GM21515 (cell line): ENCODE data around the gene POLR2J.
"Not testable (repeated sequence)": the region's sequence is repeated elsewhere in the genome, so short reads cannot be mapped to it uniquely, and the experiment has no call there.

Source experiments
- ATAC-seq: cut with Tn5 transposase; IDR thresholded peaks from one replicate; pipeline ENCODE4 v1.9.1; 2021; ENCODE audit not compliant: unreplicated experiment

POLR2J gene

GRCh38 chr7:102478314-102479208, at the start of gene POLR2J:
TSS of gene POLR2J (minus strand) at chr7:102478922. CDS start at chr7:102478860, 62 bp downstream.
- ATAC-seq: peak; percentile 73

GRCh38 chr7:102527822-102528793, 49.4 kb upstream of the POLR2J start:
- not testable (repeated sequence) for ATAC-seq

DNA sequence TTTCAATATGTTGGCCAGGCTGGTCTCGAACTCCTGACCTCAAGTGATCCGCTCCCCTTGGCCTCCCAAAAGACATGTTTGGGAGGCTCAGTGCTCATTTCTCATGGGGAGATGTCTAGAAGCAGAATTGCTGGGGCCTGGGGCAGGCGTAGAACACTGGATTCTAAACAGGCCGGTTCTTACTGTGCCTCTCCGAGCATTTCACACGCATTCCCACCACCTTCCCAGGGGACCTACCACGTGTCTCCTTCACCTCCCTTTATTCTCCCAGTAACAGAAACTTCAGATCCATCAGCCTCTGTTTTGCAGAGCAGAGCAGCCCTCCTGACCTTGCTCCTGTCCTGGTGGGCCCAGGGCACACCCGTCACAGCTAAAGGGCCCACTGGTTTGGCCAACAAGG, 48.5 kb upstream of the POLR2J start:
- ATAC-seq: not testable (repeated sequence)

DNA sequence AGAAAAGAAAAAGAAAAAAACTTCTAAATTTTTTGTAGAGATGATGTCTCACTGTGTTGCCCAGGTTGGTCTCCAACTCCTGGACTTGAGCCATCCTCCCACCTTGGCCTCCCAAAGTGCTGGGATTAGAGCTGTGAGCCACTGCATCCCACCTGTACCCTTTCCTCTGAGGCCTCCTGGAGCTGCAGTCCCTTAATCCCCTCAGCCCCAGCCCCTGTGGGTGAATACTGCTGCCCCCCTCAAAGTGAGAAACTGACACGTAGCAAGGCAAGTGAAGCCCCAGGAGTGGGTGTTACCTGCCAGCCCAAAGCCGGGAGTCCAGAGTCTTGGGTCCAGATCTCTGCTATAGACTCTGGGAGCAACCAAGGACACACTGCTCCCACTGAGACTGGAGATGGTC, 46.1 kb upstream of the POLR2J start:
- not testable (repeated sequence) for ATAC-seq

DNA sequence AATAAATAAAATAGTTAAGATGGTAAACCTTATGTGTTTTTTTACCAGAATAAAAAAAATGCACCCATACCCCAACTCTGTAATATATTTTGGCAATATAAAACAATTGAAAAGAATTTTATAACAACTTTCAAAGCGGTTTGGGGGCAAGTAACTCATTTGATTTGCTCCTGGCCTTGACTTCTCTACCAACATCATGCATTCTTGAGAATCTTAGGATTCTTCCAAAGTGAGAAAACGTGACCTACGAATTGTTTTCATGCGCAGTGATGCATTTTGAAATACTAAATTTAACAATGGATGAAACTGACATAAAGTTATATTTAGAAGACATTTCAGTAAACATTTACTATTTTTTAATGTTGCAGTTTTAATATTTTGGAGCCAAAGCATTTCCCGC, 42.1 kb upstream of the POLR2J start:
- ATAC-seq: not testable (repeated sequence)

GRCh38 chr7:102517550-102518147, 38.9 kb upstream of the POLR2J start, which contains the start of gene RASA4B:
TSS of gene RASA4B (minus strand) at chr7:102517777. CDS start at chr7:102517710, 67 bp downstream.
- peak; percentile 65 for ATAC-seq

GRCh38 chr7:102516951-102517350, 38.2 kb upstream of the POLR2J start:
- ATAC-seq: not testable (repeated sequence)

DNA sequence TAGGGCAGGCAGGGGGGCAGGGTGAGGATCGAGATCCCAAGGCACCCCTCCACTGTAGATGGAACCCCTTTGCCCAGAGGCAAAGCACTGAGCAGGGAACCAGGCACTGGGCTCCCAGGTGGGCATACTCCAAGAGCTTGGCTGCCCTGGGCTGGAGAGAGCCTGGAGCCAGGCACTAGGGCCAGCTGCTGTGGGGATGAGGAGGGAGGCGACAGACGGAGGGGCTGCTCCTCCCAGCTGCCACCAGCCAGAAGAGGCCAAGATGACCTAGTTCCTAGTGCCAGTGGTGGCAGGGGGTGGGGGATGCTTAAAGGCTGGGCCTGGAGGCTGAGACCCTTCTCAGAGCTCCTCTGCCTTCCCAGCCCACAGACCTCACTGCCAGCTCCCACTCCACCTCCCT, 37.2 kb upstream of the POLR2J start:
- ATAC-seq: not testable (repeated sequence)

DNA sequence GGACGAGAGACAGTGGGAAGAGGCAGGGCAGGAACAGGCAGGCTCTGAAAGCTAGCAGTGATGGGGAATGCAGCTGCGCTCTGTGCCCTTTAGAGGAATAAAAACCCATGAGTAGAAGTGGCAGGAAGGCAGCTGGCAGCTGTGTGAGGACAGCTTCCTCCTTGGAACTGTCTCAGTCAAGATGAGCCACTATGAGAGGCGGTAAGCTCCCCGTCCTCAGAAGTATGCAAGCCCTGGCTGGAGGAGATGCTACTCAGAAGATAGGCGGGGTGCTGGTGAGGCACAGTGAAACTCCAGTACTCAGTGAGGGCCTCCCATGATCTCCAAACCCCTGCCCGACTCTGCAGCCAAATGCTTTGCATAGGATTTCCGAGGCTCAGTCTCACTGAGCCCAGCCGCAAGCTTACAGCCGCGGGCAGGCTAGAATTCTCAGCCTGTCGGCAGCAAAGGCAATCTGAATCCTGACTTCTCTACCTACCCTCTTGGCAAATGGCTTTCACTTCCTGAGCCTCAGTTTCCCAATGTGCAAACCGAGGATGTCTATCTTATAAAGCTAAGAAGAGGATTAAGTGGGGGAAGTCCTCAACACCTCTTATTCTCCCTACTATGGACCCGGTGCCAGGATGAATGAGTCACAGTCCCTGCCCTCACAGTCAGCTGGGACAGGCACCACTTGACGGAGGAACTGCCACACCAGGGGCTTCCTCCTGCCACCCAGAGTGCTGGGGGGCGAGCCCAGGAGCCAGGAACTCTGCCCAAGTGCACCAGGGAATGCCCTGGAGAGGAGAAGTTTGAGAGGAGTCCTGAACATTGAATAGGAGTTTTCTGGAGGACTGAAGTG, 36.4 kb upstream of the POLR2J start:
- ATAC-seq: peak; percentile 67

DNA sequence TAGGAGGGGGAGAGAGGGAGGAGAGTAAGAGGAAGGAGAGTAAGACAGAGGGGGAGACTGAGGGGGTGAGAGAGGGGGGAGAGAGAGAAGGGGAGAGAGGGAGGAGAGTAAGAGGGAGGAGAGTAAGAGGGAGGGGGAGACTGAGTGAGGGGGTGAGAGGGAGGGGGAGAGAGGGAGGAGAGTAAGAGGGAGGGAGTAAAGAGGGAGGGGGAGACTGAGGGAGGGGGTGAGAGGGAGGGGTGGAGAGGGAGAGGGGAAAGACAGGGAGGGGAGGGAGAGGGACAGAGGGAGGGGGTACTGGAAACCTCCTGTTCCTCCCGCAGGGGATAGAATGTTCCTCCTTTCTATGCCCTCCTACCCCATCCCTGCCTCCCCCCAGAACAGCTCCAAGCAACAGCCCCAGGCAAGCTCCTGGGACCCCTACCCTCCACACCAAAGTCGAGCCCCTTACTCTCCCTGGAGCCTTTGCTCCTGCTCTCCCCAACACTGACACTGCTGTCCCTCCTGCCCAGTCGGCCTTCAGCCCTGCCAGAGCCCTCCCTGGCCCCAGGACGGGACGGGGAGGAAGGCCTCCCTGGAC, 34.0 kb upstream of the POLR2J start:
- not testable (repeated sequence) for ATAC-seq

DNA sequence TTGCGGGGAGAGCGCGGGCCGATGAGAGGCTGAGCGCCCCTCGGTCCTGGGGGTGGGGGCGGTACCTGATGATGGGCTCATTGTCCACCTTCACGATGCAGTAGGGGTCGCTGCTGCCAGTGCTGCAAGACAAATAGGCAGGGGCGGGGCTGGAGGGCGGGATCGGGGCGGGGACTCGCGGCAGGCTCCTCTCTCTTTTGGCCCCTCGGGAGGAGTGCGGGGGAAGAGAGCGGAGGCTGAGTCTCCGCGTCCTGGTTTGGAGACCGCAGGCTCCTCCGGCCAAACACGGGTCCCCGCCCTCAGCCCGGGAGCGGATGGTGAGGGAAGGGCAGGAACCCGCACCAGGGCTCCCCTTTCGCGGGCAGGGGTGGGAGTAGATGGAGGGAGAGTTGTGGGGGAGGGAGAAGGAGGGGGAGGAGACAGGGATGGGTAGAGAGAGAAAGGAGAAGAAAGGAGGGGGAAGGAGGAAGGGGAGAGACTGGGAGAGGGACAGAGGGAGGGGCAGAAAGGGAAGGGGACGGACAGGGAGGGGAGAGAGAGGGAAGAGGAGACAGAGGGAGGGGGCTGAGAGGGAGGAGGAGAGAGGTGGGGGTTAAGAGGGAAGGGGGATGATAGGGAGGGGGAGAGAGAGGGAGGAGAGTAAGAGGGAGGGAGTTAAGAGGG, 33.3 kb upstream of the POLR2J start:
- peak; percentile 42 for ATAC-seq

GRCh38 chr7:102510575-102510974, 31.9 kb upstream of the POLR2J start:
- ATAC-seq: not testable (repeated sequence)

- ATAC-seq: not testable (repeated sequence)
Observed at GRCh38 chr7:102507410-102508088, 28.8 kb upstream of the POLR2J start.

DNA sequence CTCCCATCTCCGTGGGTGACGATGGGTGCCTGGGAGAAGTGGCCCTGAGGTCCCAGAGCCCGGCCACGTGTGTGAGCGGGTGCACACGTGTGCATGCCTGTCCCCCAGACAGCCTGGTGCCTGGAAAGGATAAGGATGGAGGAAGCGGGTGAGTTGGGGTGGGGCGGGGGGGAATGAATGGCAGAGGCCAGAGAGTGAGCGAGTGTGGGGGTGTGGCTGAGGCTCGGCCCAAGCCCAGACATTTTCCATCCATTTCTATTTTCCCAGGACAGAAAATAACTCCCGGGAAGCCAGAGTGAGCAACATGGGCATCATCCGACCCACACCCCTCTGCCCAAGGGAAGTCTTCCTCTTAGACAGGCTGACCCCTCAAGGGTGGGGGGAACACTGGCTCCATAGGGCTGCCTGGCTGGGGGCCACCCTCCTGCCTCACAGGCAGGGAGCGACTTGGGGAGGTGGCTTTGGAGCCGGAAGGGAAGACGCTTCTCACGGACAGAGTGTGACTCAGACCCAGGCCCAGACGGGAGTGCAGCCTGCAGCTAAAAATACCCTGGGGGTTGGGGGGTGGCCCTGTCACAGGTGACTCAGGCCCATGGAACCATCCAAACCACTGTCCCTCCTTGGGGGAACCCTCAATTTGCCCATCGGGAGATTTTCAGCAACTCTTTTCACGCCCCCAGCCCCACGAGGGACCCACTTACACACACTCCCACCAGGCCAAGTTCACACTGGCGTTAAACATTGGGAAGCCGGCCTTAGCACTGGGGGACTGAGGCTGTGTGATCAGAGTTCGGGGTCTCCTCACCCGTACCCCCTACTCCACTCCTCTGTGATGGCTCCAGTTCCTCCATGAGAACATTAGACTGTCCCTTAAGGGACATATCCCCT, 26.8 kb upstream of the POLR2J start:
- ATAC-seq: not testable (repeated sequence)

GRCh38 chr7:102503141-102503540, 24.4 kb upstream of the POLR2J start:
- not testable (repeated sequence) for ATAC-seq

- not testable (repeated sequence) for ATAC-seq
Observed at GRCh38 chr7:102498321-102498720, 19.6 kb upstream of the POLR2J start.

GRCh38 chr7:102497308-102497707, 18.6 kb upstream of the POLR2J start:
- ATAC-seq: not testable (repeated sequence)
